GM23338 (cell line): ENCODE results near the gene COX7A1. TPM values are rescaled to one million over a fixed set of nuclear protein-coding genes. Genes with fewer than 3 reads are reported as not detected.

Source experiments
- ATAC-seq: fragments of 200-7000 bp; cut with Tn5 transposase; 3 replicates; pipeline ENCODE4 v1.9.1; 2020
- DNase-seq: peaks from one replicate; pipeline ENCODE4 v3.0.0-alpha.2; 2015; ENCODE audit warnings: low spot score
- H2AFZ ChIP-seq: fragments of 200-600 bp; sonication (generic); 2 replicates; pipeline ENCODE4 v1.8.0; 2016; ENCODE audit warnings: antibody characterized with exemption, mild to moderate bottlenecking, moderate library complexity
- H3F3A ChIP-seq: fragments of 200-600 bp; sonication (generic); replicated peaks from 2 replicates; pipeline ENCODE4 v1.8.0; 2017; ENCODE audit warnings: antibody characterized with exemption, mixed run types, low read depth
- H3K27ac ChIP-seq: fragments of 200-600 bp; sonication (generic); 2 replicates; pipeline ENCODE4 v1.6.1; 2016; ENCODE audit warnings: low read depth
- H3K27me3 ChIP-seq: fragments of 200-600 bp; sonication (generic); 2 replicates; pipeline ENCODE4 v1.8.0; 2016; ENCODE audit warnings: mild to moderate bottlenecking, mixed run types, moderate library complexity; ENCODE audit not compliant: insufficient read depth
- H3K36me3 ChIP-seq: fragments of 200-600 bp; sonication (generic); 2 replicates; pipeline ENCODE4 v1.8.0; 2016; ENCODE audit warnings: mild to moderate bottlenecking; ENCODE audit not compliant: insufficient read depth
- H3K4me1 ChIP-seq: fragments of 200-600 bp; sonication (generic); 2 replicates; pipeline ENCODE4 v1.8.0; 2016; ENCODE audit warnings: mild to moderate bottlenecking, moderate library complexity; ENCODE audit not compliant: insufficient read depth
- H3K4me2 ChIP-seq: fragments of 200-600 bp; sonication (generic); 2 replicates; pipeline ENCODE4 v1.7.1; 2017; ENCODE audit warnings: mixed run types
- H3K4me3 ChIP-seq: fragments of 200-600 bp; sonication (generic); 2 replicates; pipeline ENCODE4 v1.6.1; 2016; ENCODE audit warnings: mixed run types
- H3K79me2 ChIP-seq: fragments of 200-600 bp; sonication (generic); replicated peaks from 2 replicates; pipeline ENCODE4 v1.8.0; 2017; ENCODE audit warnings: mild to moderate bottlenecking; ENCODE audit not compliant: insufficient read depth
- H3K9me2 ChIP-seq: fragments of 200-600 bp; sonication (generic); 2 replicates; pipeline ENCODE4 v1.8.0; 2017; ENCODE audit not compliant: insufficient read depth
- H4K20me1 ChIP-seq: fragments of 200-600 bp; sonication (generic); replicated peaks from 2 replicates; pipeline ENCODE4 v1.8.0; 2017; ENCODE audit warnings: mild to moderate bottlenecking; ENCODE audit not compliant: insufficient read depth
- H3K27ac Mint-ChIP-seq: 2 replicates; pipeline ENCODE4 v1.8.0; 2020; ENCODE audit warnings: inconsistent platforms, mild to moderate bottlenecking, moderate library complexity, mixed read lengths
- H3K27me3 Mint-ChIP-seq: 3 replicates; pipeline ENCODE4 v1.8.0; 2022; ENCODE audit warnings: low read depth, mild to moderate bottlenecking, moderate library complexity, mixed read lengths, inconsistent platforms; ENCODE audit not compliant: insufficient read depth, poor library complexity
- H3K36me3 Mint-ChIP-seq: 3 replicates; pipeline ENCODE4 v1.8.0; 2021; ENCODE audit warnings: low read depth, mild to moderate bottlenecking, inconsistent platforms, moderate library complexity, mixed read lengths
- H3K4me1 Mint-ChIP-seq: 3 replicates; pipeline ENCODE4 v1.8.0; 2020; ENCODE audit warnings: mild to moderate bottlenecking, inconsistent platforms, mixed read lengths
- H3K4me3 Mint-ChIP-seq: 3 replicates; pipeline ENCODE4 v1.8.0; 2021; ENCODE audit warnings: moderate library complexity, mild to moderate bottlenecking, inconsistent platforms, mixed read lengths
- H3K9me3 Mint-ChIP-seq: 3 replicates; pipeline ENCODE4 v1.8.0; 2020; ENCODE audit warnings: moderate library complexity, mild to moderate bottlenecking, inconsistent platforms, mixed read lengths
- EZH2phosphoT487 ChIP-seq: fragments of 200-600 bp; sonication (generic); IDR thresholded peaks from one replicate; pipeline ENCODE4 v1.8.1; 2018; ENCODE audit warnings: antibody characterized with exemption; ENCODE audit not compliant: unreplicated experiment
- JUNB ChIP-seq: IDR thresholded peaks from one replicate; pipeline ENCODE4 v1.6.1; 2016; ENCODE audit warnings: antibody characterized with exemption; ENCODE audit not compliant: unreplicated experiment
- NANOG ChIP-seq: IDR thresholded peaks from 2 replicates; pipeline ENCODE4 v1.6.1; 2016; ENCODE audit warnings: antibody characterized with exemption, borderline replicate concordance
- POLR2AphosphoS5 ChIP-seq: IDR thresholded peaks from 2 replicates; pipeline ENCODE4 v1.6.1; 2016; ENCODE audit warnings: antibody characterized with exemption, low read depth
- ZNF114 ChIP-seq: fragments of 250-450 bp; sonication (Bioruptor Pico); IDR thresholded peaks from 2 replicates; pipeline ENCODE4 v1.5.0; 2020; ENCODE audit warnings: mild to moderate bottlenecking, moderate library complexity
- polyA plus RNA-seq: library from polyadenylated mRNA; unstranded; fragments of >200 nt; fragmentation: Nextera tagmentation; extraction: Ambion mirVana; gene quantifications from 2 replicates; pipeline ENCODE4 v1.2.1, GENCODE V29; 2016
- total RNA-seq: library from RNA; depleted of rRNA; stranded (reverse); fragments of >200 nt; shearing (Covaris generic); gene quantifications from 2 replicates; pipeline ENCODE4 v1.2.3, GENCODE V29; 2014
- TF ChIP-seq, protein P1 (sequence below), 2 experiments: fragments of 200-600 bp in 1 of 2; sonication (generic) in 1 of 2; conservative IDR thresholded peaks; 2 replicates each; pipeline versions ENCODE4 v1.5.1 to v1.6.1; 2016 to 2017; ENCODE audit warnings: antibody characterized with exemption in 2 of 2, low read depth in 2 of 2, mild to moderate bottlenecking in 2 of 2, moderate library complexity in 1 of 2
- TF ChIP-seq, protein P2 (sequence below): IDR thresholded peaks from one replicate; pipeline ENCODE4 v1.6.1; 2018; ENCODE audit warnings: antibody characterized with exemption; ENCODE audit not compliant: unreplicated experiment
- TF ChIP-seq, protein P3 (sequence below): IDR thresholded peaks from 2 replicates; pipeline ENCODE4 v1.6.1; 2016; ENCODE audit warnings: antibody characterized with exemption

COX7A1 gene
- total and polyA plus RNA-seq, 2 experiments from 2014 or later = 0.52 to 5.5 TPM

DNA sequence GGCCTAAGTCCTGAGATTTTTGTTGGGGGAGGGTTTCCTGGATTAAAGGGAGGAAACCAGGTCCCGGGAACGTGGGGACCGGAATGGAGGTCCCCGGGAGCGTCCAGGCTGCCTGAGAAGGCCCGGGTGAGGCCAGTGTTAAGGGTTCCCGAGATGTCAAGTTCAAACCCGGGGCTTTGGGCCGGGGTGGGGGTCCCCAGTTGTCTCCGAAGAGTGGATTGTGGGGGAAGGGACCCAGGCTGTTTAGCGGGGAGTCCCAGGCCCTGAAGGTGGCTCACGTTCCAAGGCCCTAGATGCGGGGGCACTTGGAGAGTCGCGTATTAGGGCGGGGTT, 262 bp downstream of the COX7A1 start (continued):
- TF ChIP-seq, protein P1, sequence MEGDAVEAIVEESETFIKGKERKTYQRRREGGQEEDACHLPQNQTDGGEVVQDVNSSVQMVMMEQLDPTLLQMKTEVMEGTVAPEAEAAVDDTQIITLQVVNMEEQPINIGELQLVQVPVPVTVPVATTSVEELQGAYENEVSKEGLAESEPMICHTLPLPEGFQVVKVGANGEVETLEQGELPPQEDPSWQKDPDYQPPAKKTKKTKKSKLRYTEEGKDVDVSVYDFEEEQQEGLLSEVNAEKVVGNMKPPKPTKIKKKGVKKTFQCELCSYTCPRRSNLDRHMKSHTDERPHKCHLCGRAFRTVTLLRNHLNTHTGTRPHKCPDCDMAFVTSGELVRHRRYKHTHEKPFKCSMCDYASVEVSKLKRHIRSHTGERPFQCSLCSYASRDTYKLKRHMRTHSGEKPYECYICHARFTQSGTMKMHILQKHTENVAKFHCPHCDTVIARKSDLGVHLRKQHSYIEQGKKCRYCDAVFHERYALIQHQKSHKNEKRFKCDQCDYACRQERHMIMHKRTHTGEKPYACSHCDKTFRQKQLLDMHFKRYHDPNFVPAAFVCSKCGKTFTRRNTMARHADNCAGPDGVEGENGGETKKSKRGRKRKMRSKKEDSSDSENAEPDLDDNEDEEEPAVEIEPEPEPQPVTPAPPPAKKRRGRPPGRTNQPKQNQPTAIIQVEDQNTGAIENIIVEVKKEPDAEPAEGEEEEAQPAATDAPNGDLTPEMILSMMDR (conservative IDR thresholded peaks at IDR 0.05; ENCODE audit: low read depth in 2 of 2) = no peak
- TF ChIP-seq POLR2AphosphoS5 = no peak
- TF ChIP-seq EZH2phosphoT487 = no peak
- TF ChIP-seq, protein P2, sequence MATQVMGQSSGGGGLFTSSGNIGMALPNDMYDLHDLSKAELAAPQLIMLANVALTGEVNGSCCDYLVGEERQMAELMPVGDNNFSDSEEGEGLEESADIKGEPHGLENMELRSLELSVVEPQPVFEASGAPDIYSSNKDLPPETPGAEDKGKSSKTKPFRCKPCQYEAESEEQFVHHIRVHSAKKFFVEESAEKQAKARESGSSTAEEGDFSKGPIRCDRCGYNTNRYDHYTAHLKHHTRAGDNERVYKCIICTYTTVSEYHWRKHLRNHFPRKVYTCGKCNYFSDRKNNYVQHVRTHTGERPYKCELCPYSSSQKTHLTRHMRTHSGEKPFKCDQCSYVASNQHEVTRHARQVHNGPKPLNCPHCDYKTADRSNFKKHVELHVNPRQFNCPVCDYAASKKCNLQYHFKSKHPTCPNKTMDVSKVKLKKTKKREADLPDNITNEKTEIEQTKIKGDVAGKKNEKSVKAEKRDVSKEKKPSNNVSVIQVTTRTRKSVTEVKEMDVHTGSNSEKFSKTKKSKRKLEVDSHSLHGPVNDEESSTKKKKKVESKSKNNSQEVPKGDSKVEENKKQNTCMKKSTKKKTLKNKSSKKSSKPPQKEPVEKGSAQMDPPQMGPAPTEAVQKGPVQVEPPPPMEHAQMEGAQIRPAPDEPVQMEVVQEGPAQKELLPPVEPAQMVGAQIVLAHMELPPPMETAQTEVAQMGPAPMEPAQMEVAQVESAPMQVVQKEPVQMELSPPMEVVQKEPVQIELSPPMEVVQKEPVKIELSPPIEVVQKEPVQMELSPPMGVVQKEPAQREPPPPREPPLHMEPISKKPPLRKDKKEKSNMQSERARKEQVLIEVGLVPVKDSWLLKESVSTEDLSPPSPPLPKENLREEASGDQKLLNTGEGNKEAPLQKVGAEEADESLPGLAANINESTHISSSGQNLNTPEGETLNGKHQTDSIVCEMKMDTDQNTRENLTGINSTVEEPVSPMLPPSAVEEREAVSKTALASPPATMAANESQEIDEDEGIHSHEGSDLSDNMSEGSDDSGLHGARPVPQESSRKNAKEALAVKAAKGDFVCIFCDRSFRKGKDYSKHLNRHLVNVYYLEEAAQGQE = no peak

- Histone ChIP-seq H3K27ac (no peak overlapping the region), H3K36me3 (peaks cover 7% of the 10 kb centered on the region; the same call in 1 of the 2 replicates)
- H3K9me3 Mint-ChIP-seq = no peaks in the 10 kb centered on the region
Observed at GRCh38 chr19:36151144-36152018, 866 bp downstream of the COX7A1 start.

DNA sequence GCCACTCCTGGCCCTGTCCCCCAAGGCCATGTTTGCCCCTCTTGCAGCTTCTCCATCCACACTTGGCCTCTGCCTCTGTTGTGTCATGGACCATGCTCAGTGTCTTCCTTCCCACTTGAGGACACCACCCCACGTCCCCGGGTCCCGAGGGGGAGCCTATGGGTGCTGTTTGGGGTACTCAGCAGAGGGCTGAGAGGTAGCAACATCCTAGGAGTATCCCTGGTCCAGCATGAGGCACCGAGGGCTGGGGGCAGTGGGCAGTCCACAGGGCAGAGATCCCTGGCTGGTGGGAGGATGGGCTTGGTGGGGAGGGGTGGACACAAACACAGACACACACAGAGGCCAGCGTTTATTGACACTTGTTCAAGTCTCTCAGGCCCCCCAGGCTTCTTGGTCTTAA, 1.7 kb downstream of the COX7A1 start:
- Histone ChIP-seq H3K27ac (no peak overlapping the region), H3K27me3 (peaks cover 8% of the 10 kb centered on the region; the same call in 1 of the 2 replicates), H3K4me1 (peaks cover 13% of the 10 kb centered on the region), H3F3A (peaks cover 9% of the 10 kb centered on the region; the same call in 1 of the 2 replicates), H4K20me1 (no peaks in the 10 kb centered on the region), H3K9me2 (no peaks in the 10 kb centered on the region), H2AFZ (no peak overlapping the region), H3K4me2 (0 out of 2 replicates have a peak overlapping the region, but pooled peaks have one; percentile 97), H3K36me3 (peaks cover 13% of the 10 kb centered on the region; the same call in 1 of the 2 replicates), H3K79me2 (no peaks in the 10 kb centered on the region), H3K4me3 (peak overlapping the region; percentile 77; the same call in 1 of the 2 replicates)
- no peak for ATAC-seq
- Mint-ChIP-seq H3K27me3 (peaks cover 11% of the 10 kb centered on the region), H3K4me3 (peak overlapping the region; percentile 64; the same call in 1 of the 3 replicates), H3K9me3 (no peaks in the 10 kb centered on the region), H3K27ac (no peak overlapping the region), H3K36me3 (peaks cover 50% of the 10 kb centered on the region), H3K4me1 (peaks cover 11% of the 10 kb centered on the region)
- no peak for DNase-seq
- TF ChIP-seq NANOG (no peak), JUNB (no peak), ZNF114 (CRISPR knock-in tag) (no peak)
- TF ChIP-seq, protein P3, sequence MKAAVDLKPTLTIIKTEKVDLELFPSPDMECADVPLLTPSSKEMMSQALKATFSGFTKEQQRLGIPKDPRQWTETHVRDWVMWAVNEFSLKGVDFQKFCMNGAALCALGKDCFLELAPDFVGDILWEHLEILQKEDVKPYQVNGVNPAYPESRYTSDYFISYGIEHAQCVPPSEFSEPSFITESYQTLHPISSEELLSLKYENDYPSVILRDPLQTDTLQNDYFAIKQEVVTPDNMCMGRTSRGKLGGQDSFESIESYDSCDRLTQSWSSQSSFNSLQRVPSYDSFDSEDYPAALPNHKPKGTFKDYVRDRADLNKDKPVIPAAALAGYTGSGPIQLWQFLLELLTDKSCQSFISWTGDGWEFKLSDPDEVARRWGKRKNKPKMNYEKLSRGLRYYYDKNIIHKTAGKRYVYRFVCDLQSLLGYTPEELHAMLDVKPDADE = no peak

More at GRCh38 chr19:36151144-36152018, 866 bp downstream of the COX7A1 start:
- no peak for TF ChIP-seq ZNF114 (CRISPR knock-in tag)
- peak; percentile 59 for TF ChIP-seq POLR2AphosphoS5
- Histone ChIP-seq H3K9me2 (no peaks in the 10 kb centered on the region), H3K4me3 (peak overlapping the region; percentile 77), H2AFZ (peak overlapping the region; percentile 80; the same call in 1 of the 2 replicates), H3K4me1 (peaks cover 21% of the 10 kb centered on the region), H3K79me2 (no peaks in the 10 kb centered on the region), H4K20me1 (no peaks in the 10 kb centered on the region), H3K27me3 (peaks cover 8% of the 10 kb centered on the region; the same call in 1 of the 2 replicates), H3K4me2 (peak overlapping the region; percentile 97), H3F3A (peaks cover 9% of the 10 kb centered on the region; the same call in 1 of the 2 replicates)
- Mint-ChIP-seq H3K27me3 (peaks cover 16% of the 10 kb centered on the region), H3K27ac (no peak overlapping the region), H3K4me3 (peak overlapping the region; percentile 64), H3K36me3 (peaks cover 43% of the 10 kb centered on the region), H3K4me1 (peaks cover 19% of the 10 kb centered on the region)
- ATAC-seq (peak; percentile 80), DNase-seq (peak; percentile 89)
